Neural progenitor cell (in vitro differentiated cells): ENCODE measurements around the gene MAP2. TPM values are rescaled to one million over a fixed set of nuclear protein-coding genes. Genes with fewer than 3 reads are reported as not detected.

ENCODE experiments used
- DNase-seq: peaks from one replicate; pipeline ENCODE4 v3.0.0-alpha.2; 2016; ENCODE audit warnings: low spot score
- H2AFZ ChIP-seq: fragments of 200-600 bp; sonication (generic); replicated peaks from 2 replicates; pipeline ENCODE4 v1.6.1; 2016; ENCODE audit warnings: antibody characterized with exemption
- H3F3A ChIP-seq: fragments of 200-600 bp; sonication (generic); 2 replicates; pipeline ENCODE4 v1.6.1; 2016; ENCODE audit warnings: antibody characterized with exemption, low read depth
- H3K27ac ChIP-seq: fragments of 200-600 bp; sonication (generic); 2 replicates; pipeline ENCODE4 v1.5.1; 2016; ENCODE audit warnings: mild to moderate bottlenecking
- H3K27me3 ChIP-seq: fragments of 200-600 bp; sonication (generic); 2 replicates; pipeline ENCODE4 v1.6.1; 2016; ENCODE audit warnings: mild to moderate bottlenecking, moderate library complexity
- H3K36me3 ChIP-seq: fragments of 200-600 bp; sonication (generic); 2 replicates; pipeline ENCODE4 v1.5.1; 2016
- H3K4me1 ChIP-seq: fragments of 200-600 bp; sonication (generic); 2 replicates; pipeline ENCODE4 v1.6.1; 2016; ENCODE audit warnings: mixed run types
- H3K4me2 ChIP-seq: fragments of 200-600 bp; sonication (generic); 2 replicates; pipeline ENCODE4 v1.6.1; 2016
- H3K4me3 ChIP-seq: fragments of 200-600 bp; sonication (generic); 2 replicates; pipeline ENCODE4 v1.5.1; 2016
- H3K79me2 ChIP-seq: fragments of 200-600 bp; sonication (generic); 2 replicates; pipeline ENCODE4 v1.6.1; 2016; ENCODE audit warnings: low read depth
- H3K9ac ChIP-seq: fragments of 200-600 bp; sonication (generic); 2 replicates; pipeline ENCODE4 v1.6.1; 2016
- H3K9me3 ChIP-seq: fragments of 200-600 bp; sonication (generic); 2 replicates; pipeline ENCODE4 v1.5.1; 2016; ENCODE audit warnings: low read depth
- H4K20me1 ChIP-seq: fragments of 200-600 bp; sonication (generic); 2 replicates; pipeline ENCODE4 v1.6.1; 2016; ENCODE audit warnings: low read depth
- H3K27ac Mint-ChIP-seq: 3 replicates; pipeline ENCODE4 v1.8.0; 2021; ENCODE audit warnings: mixed read lengths
- H3K27me3 Mint-ChIP-seq: 2 replicates; pipeline ENCODE4 v1.8.0; 2022; ENCODE audit warnings: low read depth, mild to moderate bottlenecking, inconsistent platforms, moderate library complexity, mixed read lengths; ENCODE audit not compliant: insufficient read depth
- H3K36me3 Mint-ChIP-seq: 3 replicates; pipeline ENCODE4 v1.8.0; 2021; ENCODE audit warnings: mixed read lengths
- H3K4me1 Mint-ChIP-seq: 3 replicates; pipeline ENCODE4 v1.8.0; 2021; ENCODE audit warnings: mixed read lengths
- H3K4me3 Mint-ChIP-seq: 3 replicates; pipeline ENCODE4 v1.8.0; 2021; ENCODE audit warnings: mild to moderate bottlenecking, moderate library complexity, mixed read lengths
- H3K9me3 Mint-ChIP-seq: 3 replicates; pipeline ENCODE4 v1.8.0; 2020; ENCODE audit warnings: mixed read lengths
- CTCF ChIP-seq: fragments of 200-600 bp; sonication (generic); IDR thresholded peaks from 2 replicates; pipeline ENCODE4 v1.5.1; 2017; ENCODE audit warnings: antibody characterized with exemption, mild to moderate bottlenecking
- EZH2 ChIP-seq: fragments of 200-600 bp; sonication (generic); IDR thresholded peaks from 2 replicates; pipeline ENCODE4 v1.6.1; 2017; ENCODE audit warnings: antibody characterized with exemption, mild to moderate bottlenecking, moderate library complexity
- EZH2phosphoT487 ChIP-seq: fragments of 200-600 bp; sonication (generic); IDR thresholded peaks from 2 replicates; pipeline ENCODE4 v1.6.1; 2017; ENCODE audit warnings: antibody characterized with exemption
- total RNA-seq: library from RNA; depleted of rRNA; stranded (reverse); fragments of >200 nt; gene quantifications from 2 replicates; pipeline ENCODE4 v1.2.3, GENCODE V29; 2015; ENCODE audit warnings: low replicate concordance

Gene MAP2
- total RNA-seq, 1 donor from 2014 or later = 102 TPM

GRCh38 chr2:209685340-209685739, 261.5 kb downstream of the MAP2 start:
- peaks cover 24% of the 10 kb centered on the region for H3F3A ChIP-seq
- TF ChIP-seq EZH2phosphoT487 (no peak), CTCF (no peak), EZH2 (no peak)
- Mint-ChIP-seq H3K36me3 (peaks cover 35% of the 10 kb centered on the region), H3K27me3 (peaks cover 2% of the 10 kb centered on the region), H3K4me1 (peaks cover 68% of the 10 kb centered on the region), H3K27ac (peak overlapping the region; percentile 10), H3K9me3 (no peaks in the 10 kb centered on the region), H3K4me3 (no peak overlapping the region)
- no peak for DNase-seq
- no peaks in the 10 kb centered on the region for H3K9me3 ChIP-seq
- H3K36me3 ChIP-seq = peaks cover 1% of the 10 kb centered on the region
- no peak overlapping the region for H3K9ac ChIP-seq
- H3K27ac ChIP-seq = no peak overlapping the region
- H3K4me1 ChIP-seq = peaks cover 43% of the 10 kb centered on the region
- no peaks in the 10 kb centered on the region for H3K79me2 ChIP-seq
- H2AFZ ChIP-seq = no peak overlapping the region
- H4K20me1 ChIP-seq = no peaks in the 10 kb centered on the region
- no peaks in the 10 kb centered on the region for H3K27me3 ChIP-seq
- H3K4me3 ChIP-seq = no peak overlapping the region
- H3K4me2 ChIP-seq = no peak overlapping the region

GRCh38 chr2:209685963-209686362, 262.1 kb downstream of the MAP2 start:
- peaks cover 2% of the 10 kb centered on the region for H3K27me3 Mint-ChIP-seq
- no peak overlapping the region for H3K4me3 Mint-ChIP-seq
- no peak overlapping the region for H3K9ac ChIP-seq
- H3K27ac ChIP-seq = no peak overlapping the region
- no peaks in the 10 kb centered on the region for H3K36me3 ChIP-seq
- no peak overlapping the region for H3K4me2 ChIP-seq
- H3K9me3 Mint-ChIP-seq = peaks cover 3% of the 10 kb centered on the region
- no peaks in the 10 kb centered on the region for H4K20me1 ChIP-seq
- no peaks in the 10 kb centered on the region for H3K27me3 ChIP-seq
- H3K4me1 ChIP-seq = peaks cover 37% of the 10 kb centered on the region
- no peaks in the 10 kb centered on the region for H3K79me2 ChIP-seq
- no peaks in the 10 kb centered on the region for H3K9me3 ChIP-seq
- peaks cover 24% of the 10 kb centered on the region for H3F3A ChIP-seq
- H2AFZ ChIP-seq = no peak overlapping the region
- H3K27ac Mint-ChIP-seq = peak overlapping the region; percentile 7
- peaks cover 62% of the 10 kb centered on the region for H3K4me1 Mint-ChIP-seq
- H3K4me3 ChIP-seq = no peak overlapping the region
- DNase-seq = no peak
- peaks cover 38% of the 10 kb centered on the region for H3K36me3 Mint-ChIP-seq
- TF ChIP-seq EZH2phosphoT487 (no peak), CTCF (no peak), EZH2 (no peak)

GRCh38 chr2:209686448-209686847, 262.6 kb downstream of the MAP2 start:
- peaks cover 41% of the 10 kb centered on the region for H3K36me3 Mint-ChIP-seq
- peaks cover 24% of the 10 kb centered on the region for H3F3A ChIP-seq
- no peaks in the 10 kb centered on the region for H3K9me3 ChIP-seq
- DNase-seq = no peak
- no peaks in the 10 kb centered on the region for H3K36me3 ChIP-seq
- H3K27me3 ChIP-seq = no peaks in the 10 kb centered on the region
- no peaks in the 10 kb centered on the region for H3K79me2 ChIP-seq
- H3K9ac ChIP-seq = no peak overlapping the region
- no peak overlapping the region for H3K27ac ChIP-seq
- H3K4me1 ChIP-seq = peaks cover 33% of the 10 kb centered on the region
- H3K4me3 Mint-ChIP-seq = no peak overlapping the region
- H4K20me1 ChIP-seq = no peaks in the 10 kb centered on the region
- no peak for TF ChIP-seq EZH2phosphoT487
- TF ChIP-seq CTCF = no peak
- no peak for TF ChIP-seq EZH2
- no peak overlapping the region for H3K4me2 ChIP-seq
- H3K4me3 ChIP-seq = no peak overlapping the region
- peaks cover 57% of the 10 kb centered on the region for H3K4me1 Mint-ChIP-seq
- H2AFZ ChIP-seq = no peak overlapping the region
- peaks cover 2% of the 10 kb centered on the region for H3K27me3 Mint-ChIP-seq
- H3K9me3 Mint-ChIP-seq = peaks cover 7% of the 10 kb centered on the region
- peak overlapping the region; percentile 36 for H3K27ac Mint-ChIP-seq
